Esophagus (tissue), 2 donors: ENCODE measurements around the gene ERICH6. TPM values are rescaled to one million over a fixed set of nuclear protein-coding genes. Genes with fewer than 3 reads are reported as not detected.

Experiments used
- H3K27ac ChIP-seq, 2 donors: one replicate each; pipeline ENCODE4 v1.5.1; 2013; ENCODE audit warnings: low read depth in 2 of 2, mild to moderate bottlenecking in 2 of 2, inconsistent platforms in 1 of 2, low read length in 1 of 2, moderate library complexity in 1 of 2
- H3K27me3 ChIP-seq, 2 donors: one replicate each; pipeline ENCODE4 v1.6.1; 2013; ENCODE audit warnings: low read length in 2 of 2, control low read depth in 1 of 2, mild to moderate bottlenecking in 1 of 2; ENCODE audit not compliant: insufficient read depth in 2 of 2, control insufficient read depth in 1 of 2
- H3K36me3 ChIP-seq, 2 donors: one replicate each; pipeline ENCODE4 v1.6.1; 2013; ENCODE audit warnings: low read length in 1 of 2; ENCODE audit not compliant: control insufficient read depth in 2 of 2, insufficient read depth in 2 of 2
- H3K4me1 ChIP-seq, 2 donors: one replicate each; pipeline ENCODE4 v1.6.1; 2013; ENCODE audit warnings: low read length in 1 of 2; ENCODE audit not compliant: control insufficient read depth in 2 of 2, insufficient read depth in 2 of 2
- H3K4me3 ChIP-seq, 2 donors: one replicate each; pipeline ENCODE4 v1.5.1; 2013; ENCODE audit warnings: low read length in 2 of 2, mild to moderate bottlenecking in 2 of 2, low read depth in 1 of 2, moderate library complexity in 1 of 2
- H3K9me3 ChIP-seq, 2 donors: one replicate each; pipeline ENCODE4 v1.6.1; 2013; ENCODE audit warnings: mild to moderate bottlenecking in 2 of 2, low read depth in 1 of 2, low read length in 1 of 2, moderate library complexity in 1 of 2; ENCODE audit not compliant: control insufficient read depth in 2 of 2, insufficient read depth in 1 of 2
- WGBS, 2 donors: extraction: QIAGEN DNeasy Blood & Tissue Kit; methylation state at CpG; one replicate each; pipeline ENCODE4 v1.1.7; 2013; 5-methylcytosine and 5-hydroxymethylcytosine counted together
- polyA plus RNA-seq, 2 donors: library from polyadenylated mRNA; stranded (reverse); fragments of 200-250 nt; gene quantifications; one replicate each; pipeline ENCODE4 v1.2.3, GENCODE V29; 2013
- donor health status: healthy with polysubstance abuse.
- donor health status: Bipolar disorder and iron deficiency.

Gene ERICH6
- polyA plus RNA-seq, 2 donors = not detected

DNA sequence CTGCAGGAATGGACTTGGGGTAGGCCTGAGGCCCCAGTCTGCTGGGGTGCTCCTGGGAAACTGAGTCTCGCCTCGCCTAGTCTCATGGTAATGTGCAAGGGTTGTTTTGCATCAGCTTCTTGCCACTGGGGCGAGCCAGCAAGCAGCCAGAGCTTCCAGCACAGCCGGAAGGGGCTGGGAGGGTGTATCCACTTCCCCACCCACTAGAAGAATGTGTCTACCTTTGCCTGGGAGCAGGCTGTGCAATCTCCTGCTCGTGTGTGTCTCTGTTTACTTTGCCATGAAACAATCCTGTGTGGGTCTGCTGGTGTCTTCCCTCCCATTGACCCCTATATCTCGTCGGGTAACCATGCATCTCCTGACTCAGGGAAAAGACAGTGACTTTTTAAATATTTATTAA is 21.8 kb upstream of the ERICH6 start:
- Histone ChIP-seq H3K27ac (peak overlapping the region; percentile 91 to 95), H3K36me3 (no peaks in the 10 kb centered on the region), H3K9me3 (no peaks in the 10 kb centered on the region), H3K4me1 (peaks cover 0 to 14% of the 10 kb centered on the region in 2 donors), H3K4me3 (no peak overlapping the region), H3K27me3 (no peaks in the 10 kb centered on the region)
- WGBS, 2 donors = 61 to 66% methylated on average over 7 of the region's 7 CpGs

DNA sequence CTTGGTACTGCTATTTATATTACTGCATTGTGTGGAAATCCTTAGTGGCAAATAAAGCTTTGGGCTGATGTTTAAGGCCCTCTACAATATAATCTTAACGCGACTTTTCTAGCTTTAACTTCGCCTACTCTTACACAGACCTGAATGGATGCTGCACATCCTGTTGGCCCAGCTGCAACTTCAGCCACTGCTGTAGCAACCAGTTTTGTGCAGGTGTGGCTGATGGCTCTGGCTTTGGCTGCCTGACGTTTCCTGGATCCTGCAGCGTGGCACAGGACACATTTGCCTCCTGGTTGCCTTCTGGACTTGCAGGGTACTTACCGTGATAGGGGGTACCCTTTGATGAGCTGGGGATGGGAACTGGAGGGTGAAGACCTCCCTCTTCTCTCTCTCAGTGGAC is 20.2 kb upstream of the ERICH6 start:
- H3K36me3 ChIP-seq = no peaks in the 10 kb centered on the region
- no peak overlapping the region for H3K4me3 ChIP-seq
- no peaks in the 10 kb centered on the region for H3K27me3 ChIP-seq
- no peaks in the 10 kb centered on the region for H3K9me3 ChIP-seq
- H3K27ac ChIP-seq = peak overlapping the region; percentile 65 to 71
- H3K4me1 ChIP-seq = peaks cover 0 to 14% of the 10 kb centered on the region in 2 donors
- WGBS, 2 donors = 48 to 65% methylated on average over 6 of the region's 6 CpGs

DNA sequence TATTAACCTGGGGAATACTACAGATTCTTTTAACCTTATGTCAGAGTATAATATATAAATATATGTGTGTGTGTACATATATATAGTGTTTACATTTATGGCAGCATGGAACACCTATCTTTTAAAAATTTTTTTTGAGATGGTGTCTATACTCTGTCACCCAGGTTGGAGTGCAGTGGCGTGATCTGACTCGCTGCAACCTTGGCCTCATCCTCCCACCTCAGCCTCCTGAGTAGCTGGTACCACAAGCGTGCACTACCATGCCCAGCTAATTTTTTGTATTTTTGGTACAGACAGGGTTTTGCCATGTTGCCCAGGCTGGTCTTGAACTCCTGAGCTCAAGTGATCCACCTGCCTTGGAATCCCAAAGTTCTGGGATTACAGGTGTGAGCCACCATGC is 18.5 kb upstream of the ERICH6 start:
- 90 to 95% methylated on average over 3 of the region's 3 CpGs for WGBS, 2 donors
- Histone ChIP-seq H3K27me3 (no peaks in the 10 kb centered on the region), H3K36me3 (no peaks in the 10 kb centered on the region), H3K9me3 (no peaks in the 10 kb centered on the region), H3K4me1 (peaks cover 0 to 14% of the 10 kb centered on the region in 2 donors), H3K27ac (no peak overlapping the region), H3K4me3 (no peak overlapping the region)

DNA sequence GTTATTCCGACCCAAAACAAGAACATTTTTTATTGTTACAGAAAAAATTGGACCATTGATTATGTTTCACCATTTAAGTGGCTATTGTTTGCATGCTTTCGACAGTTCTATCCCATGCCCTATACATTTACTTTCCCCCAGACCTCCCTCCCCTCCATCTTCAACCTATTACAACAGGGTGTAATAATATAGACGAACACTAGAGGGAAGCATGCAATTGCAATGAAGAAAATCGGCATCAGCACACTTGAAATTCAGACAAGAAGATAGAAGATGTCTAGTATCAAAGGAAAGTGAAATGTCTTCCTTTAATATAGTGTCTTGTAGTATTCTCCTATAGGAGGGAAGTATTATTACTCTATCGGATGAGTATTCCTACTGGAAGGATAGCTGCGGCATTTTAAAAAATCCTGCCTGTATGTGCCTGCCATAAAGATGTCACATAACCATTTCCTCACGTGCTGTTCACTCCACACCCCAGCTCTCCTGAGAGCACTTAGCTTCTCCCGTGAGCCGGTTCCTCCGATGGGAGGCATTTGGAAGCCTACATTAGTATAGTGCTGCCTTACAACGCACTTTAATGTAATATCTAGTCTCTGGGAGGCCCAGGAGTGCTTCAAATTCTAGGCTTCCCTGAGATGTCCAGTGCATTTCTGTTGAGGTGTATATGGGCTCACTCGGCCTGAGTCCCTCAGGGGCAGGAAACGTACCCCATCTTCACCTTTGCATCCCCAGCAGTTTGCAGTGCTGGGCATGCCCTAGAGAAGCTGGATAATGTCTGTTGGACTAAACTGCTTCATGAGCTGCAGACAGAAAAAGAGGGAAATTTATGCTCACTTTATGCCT is 17.8 kb upstream of the ERICH6 start:
- 22 to 25% methylated on average over 13 of the region's 13 CpGs for WGBS, 2 donors
- Histone ChIP-seq H3K4me3 (no peak overlapping the region), H3K9me3 (no peaks in the 10 kb centered on the region), H3K4me1 (peaks cover 0 to 9% of the 10 kb centered on the region in 2 donors), H3K27ac (no peak overlapping the region), H3K36me3 (no peaks in the 10 kb centered on the region), H3K27me3 (no peaks in the 10 kb centered on the region)

DNA sequence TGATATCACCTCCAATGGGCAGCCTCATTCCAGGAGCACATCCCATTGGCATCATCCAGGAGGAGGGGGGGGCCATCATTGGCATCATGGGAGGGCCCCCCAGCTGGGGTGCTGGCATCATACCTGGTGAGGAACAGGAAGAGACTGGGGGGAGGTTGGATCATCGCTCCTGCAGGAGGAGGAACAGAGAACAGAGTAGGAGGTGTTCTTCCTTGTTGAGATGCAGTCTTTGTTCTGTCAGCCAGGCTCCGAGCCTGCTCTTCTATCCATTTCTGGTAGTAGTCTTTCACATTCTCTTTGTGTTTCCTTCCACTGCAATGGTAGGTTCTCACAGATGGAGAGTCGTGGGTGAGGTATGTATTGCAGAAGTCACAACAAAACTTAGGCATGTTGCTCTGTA is 16.7 kb upstream of the ERICH6 start:
- Histone ChIP-seq H3K4me1 (peaks cover 0 to 3% of the 10 kb centered on the region in 2 donors), H3K27me3 (no peaks in the 10 kb centered on the region), H3K4me3 (no peak overlapping the region), H3K9me3 (no peaks in the 10 kb centered on the region), H3K27ac (no peak overlapping the region), H3K36me3 (no peaks in the 10 kb centered on the region)
- WGBS, 2 donors = 73 to 78% methylated on average over 3 of the region's 3 CpGs

DNA sequence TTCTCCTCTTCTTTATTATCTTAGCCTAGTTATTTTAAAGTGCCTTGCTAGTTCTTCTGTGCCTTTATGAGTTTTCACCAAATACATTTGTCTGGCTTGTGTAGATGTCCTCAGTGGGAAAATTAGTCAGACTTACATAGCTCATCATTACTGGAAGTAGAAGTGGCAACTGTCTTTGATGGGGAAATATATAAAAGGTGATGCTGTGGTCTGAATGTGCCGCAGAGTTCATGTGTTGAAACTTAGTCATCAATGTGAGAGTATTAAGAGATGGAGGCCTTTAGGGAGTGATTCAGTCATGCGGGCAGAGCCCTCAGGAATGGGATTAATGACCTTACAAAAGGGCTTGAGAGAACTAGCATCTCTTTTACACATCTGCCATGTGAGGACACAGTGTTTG is 6.4 kb upstream of the ERICH6 start:
- no peaks in the 10 kb centered on the region for H3K36me3 ChIP-seq

DNA sequence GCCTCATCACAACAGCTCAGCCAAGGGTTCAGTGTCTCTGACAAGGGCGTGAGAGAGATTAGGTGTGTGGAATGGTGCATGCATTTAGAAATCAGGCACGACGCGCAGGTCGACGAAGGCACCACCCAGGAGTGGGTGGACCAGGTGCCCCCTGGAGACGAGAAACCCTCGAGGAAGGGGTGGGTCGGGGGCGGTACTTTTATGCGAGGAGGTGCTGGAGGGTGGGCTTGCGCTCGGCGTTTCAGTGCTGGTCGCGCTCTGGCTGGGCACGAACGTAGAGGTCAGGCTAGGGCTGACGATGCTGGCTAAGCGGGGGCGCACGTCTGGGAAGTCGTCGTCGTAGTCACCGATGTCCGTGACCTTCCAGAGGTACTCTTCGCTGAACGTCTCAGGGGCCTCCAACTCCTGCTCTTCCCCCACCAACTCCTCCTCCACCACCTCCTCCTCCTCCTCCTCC is 393 bp downstream of the ERICH6 start:
- Histone ChIP-seq H3K4me1 (no peaks in the 10 kb centered on the region), H3K36me3 (no peaks in the 10 kb centered on the region), H3K27me3 (no peaks in the 10 kb centered on the region), H3K27ac (peak overlapping the region; percentile 79 to 86), H3K4me3 (peak overlapping the region; percentile 54 to 75), H3K9me3 (no peaks in the 10 kb centered on the region)
- 2 to 5% methylated on average over 18 to 29 of the region's 29 CpGs for whole genome bisulfite sequencing, 2 donors

More for the DNA sequence above, 6.4 kb upstream of the ERICH6 start:
- Histone ChIP-seq H3K4me1 (no peaks in the 10 kb centered on the region), H3K4me3 (no peak overlapping the region), H3K27me3 (no peaks in the 10 kb centered on the region), H3K27ac (no peak overlapping the region), H3K9me3 (no peaks in the 10 kb centered on the region)
- WGBS, 2 donors = 93 to 96% methylated on average over 2 of the region's 2 CpGs

DNA sequence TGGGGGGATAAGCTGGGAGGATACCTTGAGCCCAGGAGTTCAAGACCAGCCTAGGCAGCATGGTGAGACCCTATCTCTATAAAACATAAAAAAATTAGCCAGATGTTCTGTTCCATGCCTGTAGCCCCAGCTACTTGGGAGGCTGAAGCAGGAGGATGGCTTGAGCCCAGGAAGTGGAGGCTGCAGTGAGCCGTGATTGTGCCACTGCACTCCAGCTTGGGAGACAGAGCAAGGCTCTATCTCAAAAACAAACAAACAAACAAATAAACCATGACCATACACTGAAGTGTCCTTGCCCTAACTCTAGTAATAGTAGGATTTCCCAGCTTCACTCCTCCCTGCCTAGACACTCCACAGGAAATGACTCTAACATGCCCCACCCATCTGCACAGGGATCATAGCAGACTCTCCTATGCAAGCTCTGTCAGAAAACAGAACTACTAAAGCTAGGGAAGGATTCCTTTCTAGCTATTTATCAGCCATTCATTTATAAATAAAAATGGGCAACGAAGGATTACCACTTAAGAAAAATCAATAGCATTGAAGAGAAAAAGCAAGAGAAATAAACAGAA is 4.6 kb downstream of the ERICH6 start:
- Histone ChIP-seq H3K27ac (no peak overlapping the region), H3K4me3 (no peak overlapping the region), H3K27me3 (no peaks in the 10 kb centered on the region), H3K4me1 (no peaks in the 10 kb centered on the region), H3K9me3 (no peaks in the 10 kb centered on the region), H3K36me3 (no peaks in the 10 kb centered on the region)
- 67 to 79% methylated on average over 2 of the region's 2 CpGs for WGBS, 2 donors

DNA sequence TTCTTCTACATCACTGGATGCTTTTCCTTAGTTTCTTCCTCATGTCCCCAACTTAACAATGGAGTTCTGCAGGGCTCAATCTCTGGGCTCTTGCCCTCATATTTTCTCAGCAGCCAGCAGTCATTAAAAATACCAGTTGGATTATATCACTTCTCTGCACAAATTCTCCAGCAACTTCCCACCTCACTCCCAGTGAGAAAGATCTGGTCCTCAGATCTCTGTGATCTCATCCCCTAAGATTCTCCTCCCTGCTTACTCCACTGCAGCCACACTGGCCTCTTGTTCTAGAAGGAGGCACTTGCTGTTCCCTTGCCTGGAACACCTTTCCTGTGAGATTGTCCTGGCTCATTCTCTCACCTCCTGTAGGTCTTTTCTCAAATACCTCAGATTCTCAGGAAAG is 6.1 kb downstream of the ERICH6 start:
- no peaks in the 10 kb centered on the region for H3K27me3 ChIP-seq
- H3K4me1 ChIP-seq = no peaks in the 10 kb centered on the region
- H3K9me3 ChIP-seq = no peaks in the 10 kb centered on the region
- no peak overlapping the region for H3K4me3 ChIP-seq
- H3K36me3 ChIP-seq = no peaks in the 10 kb centered on the region
- no peak overlapping the region for H3K27ac ChIP-seq
